Adrenal gland (tissue), 5 donors: ENCODE measurements around the gene NOX3.

ENCODE experiments used
- POLR2A ChIP-seq, 2 donors: fragments of 450-650 bp; IDR thresholded peaks; one replicate each; pipeline ENCODE4 v1.6.1; 2017; ENCODE audit warnings: antibody characterized with exemption in 2 of 2, mild to moderate bottlenecking in 2 of 2, moderate library complexity in 1 of 2
- TF ChIP-seq, protein P1 (sequence below), 6 experiments: fragments of 450-650 bp in 4 of 6; fragments of 200-600 bp in 2 of 6; sonication (generic) in 1 of 6; IDR thresholded peaks; 1 replicate in 5 of 6; 2 replicates in 1 of 6; pipeline versions ENCODE4 v1.5.1 to v1.8.0; 2016 to 2021; ENCODE audit warnings: antibody characterized with exemption in 6 of 6, mild to moderate bottlenecking in 2 of 6, moderate library complexity in 1 of 6
- donor health status: DM: no; HTN: no; CAD: no.

DNA sequence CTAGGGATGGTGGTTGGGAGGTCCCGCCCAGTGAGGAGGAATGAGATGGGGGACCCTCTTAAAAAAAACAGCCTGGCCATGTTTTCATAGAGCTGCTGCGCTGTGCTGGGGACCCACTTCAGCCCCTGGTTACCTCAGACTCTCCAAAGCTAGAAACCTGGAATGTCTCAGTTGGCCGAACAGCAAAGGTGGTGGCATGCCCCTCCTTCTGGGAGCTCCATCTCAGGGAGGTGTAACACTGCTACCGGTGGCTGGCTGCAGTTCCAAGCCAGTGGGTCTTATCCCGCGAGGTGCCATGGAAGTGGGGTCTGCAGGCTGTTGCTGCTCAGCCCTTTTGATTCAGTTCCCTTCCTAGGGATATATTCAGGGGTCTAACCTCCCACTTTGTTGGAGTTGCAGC is 105.7 kb downstream of the NOX3 start:
- no peak for TF ChIP-seq POLR2A (IDR thresholded peaks at IDR 0.05)
- TF ChIP-seq, protein P1, sequence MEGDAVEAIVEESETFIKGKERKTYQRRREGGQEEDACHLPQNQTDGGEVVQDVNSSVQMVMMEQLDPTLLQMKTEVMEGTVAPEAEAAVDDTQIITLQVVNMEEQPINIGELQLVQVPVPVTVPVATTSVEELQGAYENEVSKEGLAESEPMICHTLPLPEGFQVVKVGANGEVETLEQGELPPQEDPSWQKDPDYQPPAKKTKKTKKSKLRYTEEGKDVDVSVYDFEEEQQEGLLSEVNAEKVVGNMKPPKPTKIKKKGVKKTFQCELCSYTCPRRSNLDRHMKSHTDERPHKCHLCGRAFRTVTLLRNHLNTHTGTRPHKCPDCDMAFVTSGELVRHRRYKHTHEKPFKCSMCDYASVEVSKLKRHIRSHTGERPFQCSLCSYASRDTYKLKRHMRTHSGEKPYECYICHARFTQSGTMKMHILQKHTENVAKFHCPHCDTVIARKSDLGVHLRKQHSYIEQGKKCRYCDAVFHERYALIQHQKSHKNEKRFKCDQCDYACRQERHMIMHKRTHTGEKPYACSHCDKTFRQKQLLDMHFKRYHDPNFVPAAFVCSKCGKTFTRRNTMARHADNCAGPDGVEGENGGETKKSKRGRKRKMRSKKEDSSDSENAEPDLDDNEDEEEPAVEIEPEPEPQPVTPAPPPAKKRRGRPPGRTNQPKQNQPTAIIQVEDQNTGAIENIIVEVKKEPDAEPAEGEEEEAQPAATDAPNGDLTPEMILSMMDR (IDR thresholded peaks at IDR 0.05), result no peak
